HUES48 (cell line): ENCODE measurements around the gene PI4KB.

Experiments used
- H3K27ac ChIP-seq: one replicate; pipeline ENCODE4 v1.7.0; 2013; ENCODE audit warnings: low read depth, low read length, inconsistent platforms
- H3K27me3 ChIP-seq: 2 replicates; pipeline ENCODE4 v1.6.1; 2013; ENCODE audit warnings: mild to moderate bottlenecking, low read length; ENCODE audit not compliant: control insufficient read depth, insufficient read depth
- H3K36me3 ChIP-seq: 2 replicates; pipeline ENCODE4 v1.6.1; 2013; ENCODE audit warnings: low read length; ENCODE audit not compliant: control insufficient read depth, insufficient read depth
- H3K4me1 ChIP-seq: 2 replicates; pipeline ENCODE4 v1.6.1; 2013; ENCODE audit warnings: mild to moderate bottlenecking, low read length; ENCODE audit not compliant: control insufficient read depth, insufficient read depth
- H3K4me3 ChIP-seq: 2 replicates; pipeline ENCODE4 v1.5.1; 2013; ENCODE audit warnings: mild to moderate bottlenecking, low read depth, low read length
- H3K9ac ChIP-seq: 2 replicates; pipeline ENCODE4 v1.6.1; 2013; ENCODE audit warnings: mild to moderate bottlenecking, low read depth, low read length, moderate library complexity
- H3K9me3 ChIP-seq: 2 replicates; pipeline ENCODE4 v1.6.1; 2013; ENCODE audit warnings: low read length; ENCODE audit not compliant: control insufficient read depth, insufficient read depth

The PI4KB gene

GRCh38 chr1:151344291-151344690 lies 17.1 kb upstream of the PI4KB start:
- H3K27ac ChIP-seq = no peak overlapping the region
- H3K9me3 ChIP-seq = no peaks in the 10 kb centered on the region
- H3K4me1 ChIP-seq = peaks cover 19% of the 10 kb centered on the region
- H3K36me3 ChIP-seq = peaks cover 48% of the 10 kb centered on the region
- H3K9ac ChIP-seq = no peak overlapping the region
- no peaks in the 10 kb centered on the region for H3K27me3 ChIP-seq
- H3K4me3 ChIP-seq = no peak overlapping the region

- peaks cover 48% of the 10 kb centered on the region for H3K36me3 ChIP-seq
- no peak overlapping the region for H3K4me3 ChIP-seq
- H3K4me1 ChIP-seq = peaks cover 19% of the 10 kb centered on the region
- no peaks in the 10 kb centered on the region for H3K27me3 ChIP-seq
- no peak overlapping the region for H3K9ac ChIP-seq
- no peaks in the 10 kb centered on the region for H3K9me3 ChIP-seq
- H3K27ac ChIP-seq = no peak overlapping the region
Observed at GRCh38 chr1:151343587-151343986, 16.4 kb upstream of the PI4KB start.

GRCh38 chr1:151342569-151342968 lies 15.4 kb upstream of the PI4KB start:
- no peak overlapping the region for H3K4me3 ChIP-seq
- H3K9ac ChIP-seq = no peak overlapping the region
- no peaks in the 10 kb centered on the region for H3K9me3 ChIP-seq
- no peak overlapping the region for H3K27ac ChIP-seq
- H3K36me3 ChIP-seq = peaks cover 48% of the 10 kb centered on the region
- H3K27me3 ChIP-seq = no peaks in the 10 kb centered on the region
- peaks cover 12% of the 10 kb centered on the region for H3K4me1 ChIP-seq

- no peaks in the 10 kb centered on the region for H3K27me3 ChIP-seq
Observed at GRCh38 chr1:151342021-151342420, 14.8 kb upstream of the PI4KB start.

GRCh38 chr1:151340870-151341754 lies 13.9 kb upstream of the PI4KB start:
- Histone ChIP-seq H3K4me3 (no peak overlapping the region), H3K9ac (no peak overlapping the region), H3K36me3 (peaks cover 47% of the 10 kb centered on the region), H3K27me3 (no peaks in the 10 kb centered on the region), H3K4me1 (peaks cover 8% of the 10 kb centered on the region), H3K27ac (peak overlapping the region; percentile 65), H3K9me3 (no peaks in the 10 kb centered on the region)

More at GRCh38 chr1:151342021-151342420, 14.8 kb upstream of the PI4KB start:
- Histone ChIP-seq H3K9ac (no peak overlapping the region), H3K4me3 (no peak overlapping the region), H3K36me3 (peaks cover 48% of the 10 kb centered on the region), H3K9me3 (no peaks in the 10 kb centered on the region), H3K27ac (no peak overlapping the region), H3K4me1 (peaks cover 11% of the 10 kb centered on the region)

- H3K4me3 ChIP-seq = no peak overlapping the region
- no peak overlapping the region for H3K9ac ChIP-seq
Observed at GRCh38 chr1:151336556-151336955, 9.3 kb upstream of the PI4KB start.

GRCh38 chr1:151334822-151335221 lies 7.6 kb upstream of the PI4KB start:
- no peak overlapping the region for H3K4me3 ChIP-seq
- no peaks in the 10 kb centered on the region for H3K4me1 ChIP-seq
- H3K27me3 ChIP-seq = no peaks in the 10 kb centered on the region
- no peak overlapping the region for H3K27ac ChIP-seq
- no peaks in the 10 kb centered on the region for H3K36me3 ChIP-seq
- no peaks in the 10 kb centered on the region for H3K9me3 ChIP-seq
- no peak overlapping the region for H3K9ac ChIP-seq

More at GRCh38 chr1:151336556-151336955, 9.3 kb upstream of the PI4KB start:
- 0 out of 2 replicates have a peak, but pooled peaks cover 4% of the 10 kb centered on the region for H3K36me3 ChIP-seq
- H3K27me3 ChIP-seq = no peaks in the 10 kb centered on the region
- no peaks in the 10 kb centered on the region for H3K9me3 ChIP-seq
- H3K4me1 ChIP-seq = peaks cover 2% of the 10 kb centered on the region; the same call in 1 of the 2 replicates
- no peak overlapping the region for H3K27ac ChIP-seq

GRCh38 chr1:151327903-151328674 lies 873 bp upstream of the PI4KB start:
- peak overlapping the region; percentile 71 for H3K4me3 ChIP-seq
- peaks cover 11% of the 10 kb centered on the region for H3K36me3 ChIP-seq
- H3K9me3 ChIP-seq = no peaks in the 10 kb centered on the region
- no peaks in the 10 kb centered on the region for H3K27me3 ChIP-seq
- peaks cover 9% of the 10 kb centered on the region; the same call in 1 of the 2 replicates for H3K4me1 ChIP-seq
- H3K27ac ChIP-seq = peak overlapping the region; percentile 63
- peak overlapping the region; percentile 52 for H3K9ac ChIP-seq

- peak overlapping the region; percentile 91 for H3K27ac ChIP-seq
- H3K36me3 ChIP-seq = peaks cover 11% of the 10 kb centered on the region
- H3K4me1 ChIP-seq = peaks cover 9% of the 10 kb centered on the region; the same call in 1 of the 2 replicates
- no peaks in the 10 kb centered on the region for H3K9me3 ChIP-seq
- peak overlapping the region; percentile 14 for H3K9ac ChIP-seq
- H3K4me3 ChIP-seq = peak overlapping the region; percentile 71
- H3K27me3 ChIP-seq = no peaks in the 10 kb centered on the region
Observed at GRCh38 chr1:151326619-151327222, 495 bp downstream of the PI4KB start.

GRCh38 chr1:151325646-151326429 lies 1.4 kb downstream of the PI4KB start:
- peak overlapping the region; percentile 71; the same call in 1 of the 2 replicates for H3K4me3 ChIP-seq
- H3K27ac ChIP-seq = no peak overlapping the region
- H3K9ac ChIP-seq = no peak overlapping the region
- H3K4me1 ChIP-seq = peaks cover 9% of the 10 kb centered on the region; the same call in 1 of the 2 replicates
- no peaks in the 10 kb centered on the region for H3K27me3 ChIP-seq
- peaks cover 13% of the 10 kb centered on the region for H3K36me3 ChIP-seq
- no peaks in the 10 kb centered on the region for H3K9me3 ChIP-seq
